ENCODE data around the gene UVSSA.
"Not testable (repeated sequence)": the region's sequence is repeated elsewhere in the genome, so short reads cannot be mapped to it uniquely, and the experiment has no call there.

UVSSA gene

DNA sequence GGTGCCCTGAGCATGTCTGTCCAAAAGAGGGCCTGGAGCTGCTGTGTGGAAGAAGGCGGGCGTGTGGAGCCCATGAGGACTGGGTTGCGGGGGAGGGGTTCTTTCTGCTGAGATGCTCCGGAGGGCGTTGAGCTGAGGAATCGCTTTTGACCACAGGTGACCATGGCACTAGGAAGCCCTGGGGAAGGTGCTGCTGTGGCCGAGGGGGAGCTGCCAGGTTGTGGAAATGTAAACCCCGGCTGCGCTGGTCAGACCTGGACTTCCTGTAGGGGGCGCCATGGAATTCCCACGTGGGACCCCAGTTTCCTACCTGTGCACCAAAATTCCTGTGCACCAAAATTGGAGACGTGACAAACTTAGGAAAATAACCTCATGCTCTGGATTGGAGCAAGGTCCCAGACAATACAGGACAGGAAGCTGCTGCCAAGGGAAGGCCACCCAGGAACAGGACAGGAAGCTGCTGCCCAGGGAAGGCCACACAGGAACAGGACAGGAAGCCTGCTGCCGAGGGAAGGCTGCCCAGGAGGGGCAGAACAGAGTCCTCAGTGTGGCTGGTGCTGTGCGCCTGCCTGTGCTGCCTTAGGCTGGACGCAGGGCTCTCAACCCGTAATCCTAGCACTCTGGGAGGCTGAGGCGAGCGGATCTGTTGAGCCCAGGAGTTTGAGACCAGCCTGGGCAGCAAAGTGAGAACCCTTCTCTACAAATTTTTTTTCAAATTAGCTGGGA is 28.4 kb upstream of the UVSSA start:
- DNase-seq (ENCODE audit: low read depth), result no peak
- H3K4me3 ChIP-seq (ENCODE audit: low read depth, low read length), result no peak overlapping the region
- TF ChIP-seq, protein P1, sequence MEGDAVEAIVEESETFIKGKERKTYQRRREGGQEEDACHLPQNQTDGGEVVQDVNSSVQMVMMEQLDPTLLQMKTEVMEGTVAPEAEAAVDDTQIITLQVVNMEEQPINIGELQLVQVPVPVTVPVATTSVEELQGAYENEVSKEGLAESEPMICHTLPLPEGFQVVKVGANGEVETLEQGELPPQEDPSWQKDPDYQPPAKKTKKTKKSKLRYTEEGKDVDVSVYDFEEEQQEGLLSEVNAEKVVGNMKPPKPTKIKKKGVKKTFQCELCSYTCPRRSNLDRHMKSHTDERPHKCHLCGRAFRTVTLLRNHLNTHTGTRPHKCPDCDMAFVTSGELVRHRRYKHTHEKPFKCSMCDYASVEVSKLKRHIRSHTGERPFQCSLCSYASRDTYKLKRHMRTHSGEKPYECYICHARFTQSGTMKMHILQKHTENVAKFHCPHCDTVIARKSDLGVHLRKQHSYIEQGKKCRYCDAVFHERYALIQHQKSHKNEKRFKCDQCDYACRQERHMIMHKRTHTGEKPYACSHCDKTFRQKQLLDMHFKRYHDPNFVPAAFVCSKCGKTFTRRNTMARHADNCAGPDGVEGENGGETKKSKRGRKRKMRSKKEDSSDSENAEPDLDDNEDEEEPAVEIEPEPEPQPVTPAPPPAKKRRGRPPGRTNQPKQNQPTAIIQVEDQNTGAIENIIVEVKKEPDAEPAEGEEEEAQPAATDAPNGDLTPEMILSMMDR (IDR thresholded peaks at IDR 0.05; ENCODE audit: low read depth, low read length, missing control alignments), result peak; percentile 44

DNA sequence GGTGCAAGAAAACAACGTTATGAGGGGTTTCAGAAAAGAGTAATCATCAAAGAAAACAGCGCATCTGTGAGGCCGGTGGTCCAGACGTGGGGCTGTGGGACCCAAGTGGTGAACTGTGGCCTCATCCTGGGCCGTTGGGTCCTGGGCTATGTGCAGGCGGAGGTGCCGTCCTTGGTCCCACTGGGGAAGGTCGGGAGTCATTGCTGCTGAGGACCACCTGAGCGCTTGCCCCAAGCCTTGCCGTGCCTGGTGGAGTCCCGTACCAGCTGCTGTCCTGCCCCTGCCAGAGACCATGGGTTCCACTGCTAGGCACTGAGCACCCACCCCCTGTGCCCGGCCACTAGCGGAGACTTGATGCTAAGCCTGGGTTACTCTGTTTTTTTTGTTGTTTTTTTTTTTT is 25.5 kb upstream of the UVSSA start:
- TF ChIP-seq, protein P1 (IDR thresholded peaks at IDR 0.05; ENCODE audit: low read depth, low read length, missing control alignments), result no peak
- no peak overlapping the region for H3K4me3 ChIP-seq (ENCODE audit: low read depth, low read length)

DNA sequence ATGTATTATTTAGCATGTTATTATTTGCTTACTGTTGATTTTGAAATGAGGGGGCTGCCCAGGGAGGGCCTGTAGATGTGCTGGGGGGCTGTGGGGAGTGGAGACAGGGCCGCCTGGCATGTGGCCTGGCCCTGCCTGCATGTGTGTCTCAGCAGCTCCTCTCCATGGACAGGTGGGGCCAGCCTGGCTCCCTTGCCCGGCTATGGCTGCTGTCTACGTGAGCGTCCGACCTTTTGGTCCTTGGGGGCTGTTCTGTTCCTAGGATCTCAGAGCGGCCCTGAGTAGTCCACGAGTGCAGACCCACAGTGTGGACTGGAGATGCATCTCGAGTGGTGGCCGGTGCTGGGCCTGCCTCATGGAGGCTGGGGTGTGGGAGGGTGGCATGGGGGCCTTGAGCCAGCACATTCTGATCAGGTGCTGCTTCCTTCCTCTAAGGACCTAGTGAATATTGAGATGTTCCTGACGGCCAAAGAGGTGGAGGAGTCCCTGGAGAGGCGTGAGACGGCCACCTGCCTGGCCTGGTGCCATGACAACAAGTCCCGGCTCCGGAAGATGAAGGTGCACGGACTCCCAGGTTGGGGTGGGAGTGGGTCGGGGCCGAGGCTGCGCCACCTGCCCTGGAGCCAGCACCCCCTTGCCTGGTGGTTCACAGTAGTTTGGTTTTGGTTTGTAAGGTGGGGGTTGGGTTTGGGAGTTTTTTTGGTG is 24.9 kb upstream of the UVSSA start:
- no peak for DNase-seq (ENCODE audit: low read depth)
- TF ChIP-seq, protein P1 (IDR thresholded peaks at IDR 0.05; ENCODE audit: low read depth, low read length, missing control alignments), result no peak
- H3K4me3 ChIP-seq (ENCODE audit: low read depth, low read length), result no peak overlapping the region

More for the DNA sequence above, 25.5 kb upstream of the UVSSA start:
- no peak for DNase-seq (ENCODE audit: low read depth)

DNA sequence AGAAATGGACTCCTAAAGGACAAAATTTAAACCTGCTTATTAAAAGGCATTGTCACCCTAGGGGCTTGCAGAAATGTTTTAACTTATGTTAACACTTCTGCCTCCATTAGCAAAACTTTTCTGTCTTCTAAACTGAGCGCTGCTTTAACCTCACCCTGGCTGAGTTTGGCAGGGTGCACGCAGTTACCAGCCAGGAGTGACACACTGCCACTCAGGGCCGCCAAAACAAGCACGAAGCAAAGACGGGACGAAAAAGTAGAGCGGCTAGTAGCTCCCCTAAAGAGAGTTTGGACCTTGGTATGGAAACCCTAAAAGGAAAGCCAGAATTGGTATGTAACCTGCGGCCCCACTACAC is 23.8 kb upstream of the UVSSA start:
- no peak for DNase-seq (ENCODE audit: low read depth)
- H3K4me3 ChIP-seq (ENCODE audit: low read depth, low read length), result no peak overlapping the region
- TF ChIP-seq, protein P1 (IDR thresholded peaks at IDR 0.05; ENCODE audit: low read depth, low read length, missing control alignments), result no peak

DNA sequence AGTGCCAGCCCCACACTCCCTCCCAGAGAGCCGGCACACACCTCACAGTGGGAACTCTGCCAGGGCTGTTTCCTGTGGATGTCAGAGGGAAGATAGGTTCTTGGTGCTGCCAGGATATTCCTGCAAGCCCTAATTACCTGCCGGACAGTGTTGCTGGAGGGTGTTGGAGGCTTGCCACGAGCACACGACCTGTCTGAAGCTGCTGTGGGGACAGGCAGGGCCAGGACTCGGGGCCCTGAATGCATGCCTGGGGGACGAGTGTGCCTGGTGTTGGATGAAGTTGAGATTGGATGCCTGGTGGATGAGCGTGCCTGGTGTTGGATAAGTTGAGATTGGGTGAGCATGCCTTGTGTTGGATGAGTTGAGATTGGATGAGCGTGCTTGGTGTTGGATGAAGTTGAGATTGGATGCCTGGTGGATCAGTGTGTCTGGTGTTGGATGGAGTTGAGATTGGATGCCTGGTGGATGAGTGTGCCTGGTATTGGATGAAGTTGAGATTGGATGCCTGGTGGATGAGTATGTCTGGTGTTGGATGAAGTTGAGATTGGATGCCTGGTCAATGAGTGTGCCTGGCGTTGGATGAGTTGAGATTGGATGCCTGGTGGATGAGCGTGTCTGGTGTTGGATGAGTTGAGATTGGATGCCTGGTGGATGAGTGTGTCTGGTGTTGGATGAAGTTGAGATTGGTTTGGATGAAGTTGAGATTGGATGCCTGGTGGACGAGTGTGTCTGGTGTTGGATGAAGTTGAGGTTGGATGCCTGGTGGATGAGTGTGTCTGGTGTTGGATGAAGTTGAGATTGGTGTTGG is 23.2 kb upstream of the UVSSA start:
- H3K4me3 ChIP-seq (ENCODE audit: low read depth, low read length), result no peak overlapping the region
- TF ChIP-seq, protein P1 (IDR thresholded peaks at IDR 0.05; ENCODE audit: low read depth, low read length, missing control alignments), result no peak
- no peak for DNase-seq (ENCODE audit: low read depth)

DNA sequence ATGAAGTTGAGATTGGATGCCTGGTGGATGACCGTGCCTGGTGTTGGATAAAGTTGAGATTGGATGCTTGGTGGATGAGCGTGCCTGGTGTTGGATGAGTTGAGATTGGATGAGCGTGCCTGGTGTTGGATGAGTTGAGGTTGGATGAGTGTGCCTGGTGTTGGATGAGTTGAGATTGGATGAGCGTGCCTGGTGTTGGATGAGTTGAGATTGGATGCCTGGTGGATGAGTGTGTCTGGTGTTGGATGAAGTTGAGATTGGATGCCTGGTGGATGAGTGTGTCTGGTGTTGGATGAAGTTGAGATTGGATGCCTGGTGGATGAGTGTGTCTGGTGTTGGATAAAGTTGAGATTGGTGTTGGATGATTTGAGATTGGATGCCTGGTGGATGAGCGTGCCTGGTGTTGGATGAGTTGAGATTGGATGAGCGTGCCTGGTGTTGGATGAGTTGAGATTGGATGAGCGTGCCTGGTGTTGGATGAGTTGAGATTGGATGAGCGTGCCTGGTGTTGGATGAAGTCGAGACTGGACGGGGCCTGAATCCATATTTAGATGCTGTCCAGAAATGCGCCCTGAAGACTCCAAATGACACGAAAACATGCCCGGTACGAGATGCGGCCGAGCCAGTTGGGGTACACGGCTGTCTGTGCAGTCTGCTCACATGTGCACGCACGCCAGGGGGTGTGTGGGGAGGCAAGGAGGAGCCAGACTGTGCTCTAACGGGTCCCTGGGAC is 22.4 kb upstream of the UVSSA start:
- H3K4me3 ChIP-seq (ENCODE audit: low read depth, low read length); DNase-seq (ENCODE audit: low read depth): not testable (repeated sequence)

DNA sequence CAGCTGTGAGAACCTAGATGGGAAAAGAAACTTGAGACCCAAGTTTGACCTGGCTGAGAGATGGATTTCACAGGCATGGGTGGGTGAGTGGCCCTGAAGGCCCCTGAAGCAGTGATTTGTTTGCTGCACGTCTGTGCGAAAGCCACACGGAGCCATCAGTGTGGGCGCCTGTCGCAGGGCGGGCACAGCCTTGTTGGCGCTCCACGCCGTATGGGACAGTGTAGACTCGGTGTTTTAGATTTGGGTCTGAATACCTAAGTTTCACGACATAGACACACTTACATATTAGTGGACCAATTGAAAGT is 21.9 kb upstream of the UVSSA start:
- no peak for DNase-seq (ENCODE audit: low read depth)
- no peak overlapping the region for H3K4me3 ChIP-seq (ENCODE audit: low read depth, low read length)
- TF ChIP-seq, protein P1 (IDR thresholded peaks at IDR 0.05; ENCODE audit: low read depth, low read length, missing control alignments), result no peak
